Activated CD8-positive, alpha-beta T cell treated with anti-CD3 and anti-CD28 coated beads for 36 hours (primary cell): ENCODE results near the gene ANKMY1. TPM values are rescaled to one million over a fixed set of nuclear protein-coding genes. Genes with fewer than 3 reads are reported as not detected.

Experiments used
- ATAC-seq: fragments of 200-7000 bp; cut with Tn5 transposase; one replicate; pipeline ENCODE4 v1.10.0; 2021; ENCODE audit warnings: mild to moderate bottlenecking, moderate library complexity
- CTCF ChIA-PET: fragments of 350-600 bp; sonication (Branson Sonifier 250); formaldehyde crosslinking; loops from one replicate; lab custom pipeline; 2021; ENCODE audit warnings: antibody characterized with exemption; lab: Charles Lee
- POLR2A ChIA-PET: fragments of 350-600 bp; sonication (Branson Sonifier 250); formaldehyde crosslinking; loops from one replicate; lab custom pipeline; 2021; ENCODE audit warnings: antibody characterized with exemption; lab: Charles Lee
- DNase-seq: peaks from one replicate; pipeline ENCODE4 v3.0.0-alpha.2; 2020
- H3K27ac Mint-ChIP-seq: one replicate; pipeline ENCODE4 v1.8.0; 2021; ENCODE audit warnings: mild to moderate bottlenecking, mixed read lengths
- H3K27me3 Mint-ChIP-seq: one replicate; pipeline ENCODE4 v1.8.0; 2021; ENCODE audit warnings: mixed read lengths
- H3K36me3 Mint-ChIP-seq: one replicate; pipeline ENCODE4 v1.8.0; 2021; ENCODE audit warnings: low read depth, mixed read lengths
- H3K4me1 Mint-ChIP-seq: one replicate; pipeline ENCODE4 v1.8.0; 2021; ENCODE audit warnings: low read depth, mixed read lengths
- H3K4me3 Mint-ChIP-seq: one replicate; pipeline ENCODE4 v1.8.0; 2021; ENCODE audit warnings: mild to moderate bottlenecking, moderate library complexity, mixed read lengths
- H3K9me3 Mint-ChIP-seq: one replicate; pipeline ENCODE4 v1.8.0; 2021; ENCODE audit warnings: mixed read lengths
- CTCF ChIP-seq: fragments of 200-600 bp; IDR thresholded peaks from one replicate; pipeline ENCODE4 v1.8.0; 2022; ENCODE audit warnings: antibody characterized with exemption, mild to moderate bottlenecking
- intact Hi-C: fragments of 100-400 bp; cut with micrococcal nuclease; formaldehyde crosslinking; loops from one replicate; pipeline ENCODE4 v1.10.0; 2022
- total RNA-seq, 2 experiments: library from RNA; stranded (reverse); gene quantifications; one replicate each; pipeline ENCODE4 v1.2.3, GENCODE V29; 2021

The ANKMY1 gene
- total RNA-seq, 2 experiments from 2014 or later: 14.5 to 18.6 TPM

GRCh38 chr2:240538031-240538780 lies 19.6 kb downstream of the ANKMY1 start:
- Mint-ChIP-seq H3K27ac (no peak overlapping the region), H3K9me3 (no peaks in the 10 kb centered on the region), H3K36me3 (peaks cover 54% of the 10 kb centered on the region), H3K4me3 (no peak overlapping the region), H3K27me3 (no peaks in the 10 kb centered on the region), H3K4me1 (no peaks in the 10 kb centered on the region)
- TF ChIP-seq CTCF: no peak
- intact Hi-C loops: no loop called here
- DNase-seq: no peak
- ChIA-PET CTCF (interaction anchor here (2.4 kb wide), 1 partner anchor 24 kb away, joined by 7 read pairs; no protein-coding TSS in a partner anchor), POLR2A (no interaction called here)
- no peak for ATAC-seq

- ATAC-seq (no peak), DNase-seq (no peak)
- Mint-ChIP-seq H3K9me3 (peaks cover 21% of the 10 kb centered on the region), H3K4me3 (no peak overlapping the region), H3K27ac (no peak overlapping the region), H3K4me1 (no peaks in the 10 kb centered on the region), H3K27me3 (no peaks in the 10 kb centered on the region), H3K36me3 (peaks cover 77% of the 10 kb centered on the region)
- CTCF ChIA-PET: no interaction called here
- no peak for TF ChIP-seq CTCF
- intact Hi-C loops: no loop called here
- POLR2A ChIA-PET: interaction anchor here (0.6 kb wide), 1 partner anchor 45 kb away, joined by 4 read pairs; no protein-coding TSS in a partner anchor
Observed at GRCh38 chr2:240532031-240532775, 25.6 kb downstream of the ANKMY1 start.

GRCh38 chr2:240531038-240531437 lies 26.8 kb downstream of the ANKMY1 start:
- Mint-ChIP-seq H3K4me1 (no peaks in the 10 kb centered on the region), H3K36me3 (peaks cover 86% of the 10 kb centered on the region), H3K27ac (no peak overlapping the region), H3K9me3 (peaks cover 23% of the 10 kb centered on the region), H3K4me3 (no peak overlapping the region), H3K27me3 (no peaks in the 10 kb centered on the region)
- POLR2A ChIA-PET: no interaction called here
- CTCF ChIA-PET: no interaction called here
- intact Hi-C loops: no loop called here
- TF ChIP-seq CTCF: no peak
- no peak for DNase-seq
- ATAC-seq: no peak

GRCh38 chr2:240530181-240530580 lies 27.6 kb downstream of the ANKMY1 start:
- DNase-seq (no peak), ATAC-seq (no peak)
- TF ChIP-seq CTCF: no peak
- H3K4me3 Mint-ChIP-seq: no peak overlapping the region
- H3K27me3 Mint-ChIP-seq: no peaks in the 10 kb centered on the region
- no peaks in the 10 kb centered on the region for H3K4me1 Mint-ChIP-seq
- ChIA-PET CTCF (no interaction called here), POLR2A (no interaction called here)
- H3K36me3 Mint-ChIP-seq: peaks cover 90% of the 10 kb centered on the region
- peaks cover 28% of the 10 kb centered on the region for H3K9me3 Mint-ChIP-seq
- no peak overlapping the region for H3K27ac Mint-ChIP-seq
- intact Hi-C loops: no loop called here
